ENCODE data around the gene THSD1. TPM values are rescaled to one million over a fixed set of nuclear protein-coding genes. Genes with fewer than 3 reads are reported as not detected.

Gene THSD1
- total and polyA plus RNA-seq, 10 of the 15 experiments (the other 5 are each of a cell fraction or from before 2014, with no cell fraction given), result 0.03 to 0.20 (median 0.13) TPM; not detected in 2

DNA sequence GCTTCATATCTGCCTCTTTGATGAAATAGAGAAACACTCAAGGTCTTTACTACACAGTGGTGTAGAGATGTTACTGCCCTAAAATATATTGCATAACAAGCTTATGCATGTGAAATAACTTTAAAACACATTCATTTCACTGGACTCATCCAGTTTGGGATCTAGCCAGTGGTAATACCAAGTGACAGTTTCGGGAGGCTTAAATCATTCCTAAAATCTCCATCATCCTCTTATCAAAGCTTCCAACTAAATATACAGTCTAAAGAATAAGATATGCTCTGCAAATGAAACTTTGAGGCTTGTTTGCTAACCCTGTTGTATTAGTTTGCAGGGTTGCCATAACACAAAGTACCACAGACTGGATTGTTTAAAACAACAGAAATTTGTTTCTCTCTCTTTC lies 52.8 kb downstream of the THSD1 start (continued):
- TF ChIP-seq, protein P1, sequence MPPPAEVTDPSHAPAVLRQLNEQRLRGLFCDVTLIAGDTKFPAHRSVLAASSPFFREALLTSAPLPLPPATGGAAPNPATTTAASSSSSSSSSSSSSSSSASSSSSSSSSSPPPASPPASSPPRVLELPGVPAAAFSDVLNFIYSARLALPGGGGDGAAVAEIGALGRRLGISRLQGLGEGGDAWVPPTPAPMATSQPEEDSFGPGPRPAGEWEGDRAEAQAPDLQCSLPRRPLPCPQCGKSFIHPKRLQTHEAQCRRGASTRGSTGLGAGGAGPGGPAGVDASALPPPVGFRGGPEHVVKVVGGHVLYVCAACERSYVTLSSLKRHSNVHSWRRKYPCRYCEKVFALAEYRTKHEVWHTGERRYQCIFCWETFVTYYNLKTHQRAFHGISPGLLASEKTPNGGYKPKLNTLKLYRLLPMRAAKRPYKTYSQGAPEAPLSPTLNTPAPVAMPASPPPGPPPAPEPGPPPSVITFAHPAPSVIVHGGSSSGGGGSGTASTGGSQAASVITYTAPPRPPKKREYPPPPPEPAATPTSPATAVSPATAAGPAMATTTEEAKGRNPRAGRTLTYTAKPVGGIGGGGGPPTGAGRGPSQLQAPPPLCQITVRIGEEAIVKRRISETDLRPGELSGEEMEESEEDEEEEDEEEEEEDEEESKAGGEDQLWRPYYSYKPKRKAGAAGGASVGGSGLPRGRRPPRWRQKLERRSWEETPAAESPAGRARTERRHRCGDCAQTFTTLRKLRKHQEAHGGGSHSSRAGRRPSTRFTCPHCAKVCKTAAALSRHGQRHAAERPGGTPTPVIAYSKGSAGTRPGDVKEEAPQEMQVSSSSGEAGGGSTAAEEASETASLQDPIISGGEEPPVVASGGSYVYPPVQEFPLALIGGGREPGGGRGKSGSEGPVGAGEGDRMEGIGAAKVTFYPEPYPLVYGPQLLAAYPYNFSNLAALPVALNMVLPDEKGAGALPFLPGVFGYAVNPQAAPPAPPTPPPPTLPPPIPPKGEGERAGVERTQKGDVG (CRISPR knock-in tag; IDR thresholded peaks at IDR 0.05), result no peak
- TF ChIP-seq ZZZ3 (IDR thresholded peaks at IDR 0.05; ENCODE audit: control insufficient read depth, insufficient read length, low read depth) (no peak), IKZF1 (conservative IDR thresholded peaks at IDR 0.05) (no peak), SUZ12 (IDR thresholded peaks at IDR 0.05; ENCODE audit: unreplicated experiment) (no peak), NFXL1 (IDR thresholded peaks at IDR 0.05; ENCODE audit: borderline replicate concordance) (no peak)
- TF ChIP-seq, protein P2, sequence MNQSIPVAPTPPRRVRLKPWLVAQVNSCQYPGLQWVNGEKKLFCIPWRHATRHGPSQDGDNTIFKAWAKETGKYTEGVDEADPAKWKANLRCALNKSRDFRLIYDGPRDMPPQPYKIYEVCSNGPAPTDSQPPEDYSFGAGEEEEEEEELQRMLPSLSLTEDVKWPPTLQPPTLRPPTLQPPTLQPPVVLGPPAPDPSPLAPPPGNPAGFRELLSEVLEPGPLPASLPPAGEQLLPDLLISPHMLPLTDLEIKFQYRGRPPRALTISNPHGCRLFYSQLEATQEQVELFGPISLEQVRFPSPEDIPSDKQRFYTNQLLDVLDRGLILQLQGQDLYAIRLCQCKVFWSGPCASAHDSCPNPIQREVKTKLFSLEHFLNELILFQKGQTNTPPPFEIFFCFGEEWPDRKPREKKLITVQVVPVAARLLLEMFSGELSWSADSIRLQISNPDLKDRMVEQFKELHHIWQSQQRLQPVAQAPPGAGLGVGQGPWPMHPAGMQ (IDR thresholded peaks at IDR 0.05; ENCODE audit: borderline replicate concordance), result no peak
- TF ChIP-seq, protein P3, sequence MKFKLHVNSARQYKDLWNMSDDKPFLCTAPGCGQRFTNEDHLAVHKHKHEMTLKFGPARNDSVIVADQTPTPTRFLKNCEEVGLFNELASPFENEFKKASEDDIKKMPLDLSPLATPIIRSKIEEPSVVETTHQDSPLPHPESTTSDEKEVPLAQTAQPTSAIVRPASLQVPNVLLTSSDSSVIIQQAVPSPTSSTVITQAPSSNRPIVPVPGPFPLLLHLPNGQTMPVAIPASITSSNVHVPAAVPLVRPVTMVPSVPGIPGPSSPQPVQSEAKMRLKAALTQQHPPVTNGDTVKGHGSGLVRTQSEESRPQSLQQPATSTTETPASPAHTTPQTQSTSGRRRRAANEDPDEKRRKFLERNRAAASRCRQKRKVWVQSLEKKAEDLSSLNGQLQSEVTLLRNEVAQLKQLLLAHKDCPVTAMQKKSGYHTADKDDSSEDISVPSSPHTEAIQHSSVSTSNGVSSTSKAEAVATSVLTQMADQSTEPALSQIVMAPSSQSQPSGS (IDR thresholded peaks at IDR 0.05; ENCODE audit: low read length), result no peak
- TF ChIP-seq, protein P4, sequence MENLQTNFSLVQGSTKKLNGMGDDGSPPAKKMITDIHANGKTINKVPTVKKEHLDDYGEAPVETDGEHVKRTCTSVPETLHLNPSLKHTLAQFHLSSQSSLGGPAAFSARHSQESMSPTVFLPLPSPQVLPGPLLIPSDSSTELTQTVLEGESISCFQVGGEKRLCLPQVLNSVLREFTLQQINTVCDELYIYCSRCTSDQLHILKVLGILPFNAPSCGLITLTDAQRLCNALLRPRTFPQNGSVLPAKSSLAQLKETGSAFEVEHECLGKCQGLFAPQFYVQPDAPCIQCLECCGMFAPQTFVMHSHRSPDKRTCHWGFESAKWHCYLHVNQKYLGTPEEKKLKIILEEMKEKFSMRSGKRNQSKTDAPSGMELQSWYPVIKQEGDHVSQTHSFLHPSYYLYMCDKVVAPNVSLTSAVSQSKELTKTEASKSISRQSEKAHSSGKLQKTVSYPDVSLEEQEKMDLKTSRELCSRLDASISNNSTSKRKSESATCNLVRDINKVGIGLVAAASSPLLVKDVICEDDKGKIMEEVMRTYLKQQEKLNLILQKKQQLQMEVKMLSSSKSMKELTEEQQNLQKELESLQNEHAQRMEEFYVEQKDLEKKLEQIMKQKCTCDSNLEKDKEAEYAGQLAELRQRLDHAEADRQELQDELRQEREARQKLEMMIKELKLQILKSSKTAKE (IDR thresholded peaks at IDR 0.05; ENCODE audit: low read depth, poor library complexity, severe bottlenecking), result no peak
